Measurements from ENCODE around the gene PROSER3. TPM values are rescaled to one million over a fixed set of nuclear protein-coding genes. Genes with fewer than 3 reads are reported as not detected.

Gene PROSER3
- polyA plus RNA-seq, 3 donors: 1.8 to 14.7 (median 2.9) TPM

GRCh38 chr19:35742121-35742724 lies 15.8 kb upstream of the PROSER3 start, which contains the start of gene IGFLR1:
TSS of gene IGFLR1 (minus strand) at chr19:35742452. CDS start at chr19:35741180, 1,272 bp downstream.
- 1% methylated on average over 7 of the region's 9 CpGs for WGBS (ENCODE audit: insufficient coverage)
- intact Hi-C loops (cut with micrococcal nuclease): loop anchor here (5.0 to 10.0 kb wide), 8 partner anchors 35 to 1593 kb away; partner anchors contain the start of genes ARHGAP33 (in 1 of the 2), CAPNS1 (in 1 of the 2), COX6B1 (in 1 of the 2) and ETV2 (in 1 of the 2)
- Histone ChIP-seq H3K4me1 (ENCODE audit: control insufficient read depth in 1 of 2, insufficient read depth in 2 of 2, low read length in 2 of 2) (peaks cover 54 to 68% of the 10 kb centered on the region in 2 donors), H2AFZ (ENCODE audit: insufficient read depth, low read depth, low read length, poor library complexity, severe bottlenecking) (peak within 1 kb of the TSS; percentile 79), H4K20me1 (ENCODE audit: insufficient read depth, low read length) (peaks cover 31% of the 10 kb centered on the region), H3K9ac (ENCODE audit: insufficient read depth, low read length, poor library complexity, severe bottlenecking) (peak within 1 kb of the TSS; percentile 60), H3K4me3 (replicated peaks in 1 of 3; ENCODE audit: low read depth in 2 of 3, low read length in 3 of 3) (peak within 1 kb of the TSS; percentile 62 to 100 (median 89)), H3K27ac (ENCODE audit: low read depth in 1 of 2, low read length in 2 of 2) (peak within 1 kb of the TSS; percentile 84 to 90), H3K36me3 (replicated peaks in 1 of 2; ENCODE audit: control insufficient read depth in 1 of 2, insufficient read depth in 2 of 2, low read length in 2 of 2) (peaks cover 22 to 24% of the 10 kb centered on the region in 2 donors), H3K9me3 (replicated peaks in 1 of 2; ENCODE audit: control insufficient read depth in 1 of 2, insufficient read depth in 1 of 2, low read length in 2 of 2) (no peaks in the 10 kb centered on the region), H3K27me3 (ENCODE audit: control insufficient read depth in 2 of 2, insufficient read depth in 2 of 2, low read length in 2 of 2) (no peaks in the 10 kb centered on the region), H3K79me2 (ENCODE audit: insufficient read depth, low read length) (peaks cover 52% of the 10 kb centered on the region), H3K4me2 (replicated peaks; ENCODE audit: extremely low read depth, low read length, poor library complexity, severe bottlenecking) (peak within 1 kb of the TSS; percentile 100)
- peak; percentile 77 to 88 (median 78) for DNase-seq
- no peaks in the 10 kb centered on the region for H3K27me3 Mint-ChIP-seq (ENCODE audit: low read depth in 3 of 3)
- H3K4me1 Mint-ChIP-seq: peaks cover 50% of the 10 kb centered on the region
- peak within 1 kb of the TSS; percentile 96 to 98 (median 97) for H3K27ac Mint-ChIP-seq
- TF ChIP-seq CTCF (IDR thresholded peaks at IDR 0.05): no peak
- peak within 1 kb of the TSS; percentile 90 to 96 for H3K4me3 Mint-ChIP-seq
- H3K9me3 Mint-ChIP-seq: no peaks in the 10 kb centered on the region
- H3K36me3 Mint-ChIP-seq: peaks cover 21 to 33% of the 10 kb centered on the region in 2 donors

DNA sequence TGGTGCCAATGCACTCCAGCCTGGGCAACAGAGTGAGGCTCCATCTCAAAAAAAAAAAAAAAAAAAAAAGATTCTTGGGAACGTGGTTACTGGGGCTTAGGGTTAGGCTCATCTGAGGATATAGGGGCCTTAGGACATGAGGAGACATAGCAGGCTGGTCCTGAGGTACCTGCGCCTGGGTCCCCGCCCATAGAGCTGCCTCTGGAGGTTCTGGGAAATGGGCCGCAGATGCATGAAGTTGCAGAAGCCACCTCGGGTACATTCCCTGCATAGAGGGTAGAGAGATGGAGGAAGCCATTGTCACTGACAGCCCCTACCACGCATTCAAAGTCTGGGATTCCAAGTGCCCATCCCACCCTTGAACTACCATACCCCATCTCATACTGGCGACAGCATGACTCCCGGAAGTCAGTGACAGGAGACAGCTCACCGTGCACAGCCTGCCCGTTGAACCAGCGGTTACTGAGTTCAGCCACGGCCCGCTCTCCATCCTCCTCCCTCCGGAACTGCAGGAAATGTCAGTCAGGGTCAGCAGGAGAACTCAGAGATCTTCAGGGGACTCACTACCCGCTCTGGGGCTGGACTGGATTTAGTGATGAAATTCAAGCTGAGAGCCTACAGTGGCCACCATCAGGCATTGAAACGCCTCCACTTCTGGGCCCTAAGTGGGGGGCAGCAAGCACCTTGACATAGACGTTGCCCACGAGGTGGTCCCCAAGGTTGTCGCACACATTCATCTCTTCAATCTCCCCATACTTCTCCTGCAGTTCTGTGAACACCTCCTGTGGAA lies 14.1 kb upstream of the PROSER3 start:
- peaks cover 53% of the 10 kb centered on the region for H3K4me1 Mint-ChIP-seq
- H3K4me2 ChIP-seq (replicated peaks; ENCODE audit: extremely low read depth, low read length, poor library complexity, severe bottlenecking): peak overlapping the region; percentile 96
- TF ChIP-seq CTCF (IDR thresholded peaks at IDR 0.05): no peak
- peaks cover 11 to 21% of the 10 kb centered on the region in 2 donors for H3K36me3 Mint-ChIP-seq
- H4K20me1 ChIP-seq (ENCODE audit: insufficient read depth, low read length): peaks cover 15% of the 10 kb centered on the region
- H3K4me3 ChIP-seq (replicated peaks in 1 of 3; ENCODE audit: low read depth in 2 of 3, low read length in 3 of 3): peak overlapping the region in 2 of 3 experiments; percentile 77 to 92
- H3K27me3 ChIP-seq (ENCODE audit: control insufficient read depth in 2 of 2, insufficient read depth in 2 of 2, low read length in 2 of 2): no peaks in the 10 kb centered on the region
- no peak overlapping the region for H2AFZ ChIP-seq (ENCODE audit: insufficient read depth, low read depth, low read length, poor library complexity, severe bottlenecking)
- no peaks in the 10 kb centered on the region for H3K9me3 ChIP-seq (replicated peaks in 1 of 2; ENCODE audit: control insufficient read depth in 1 of 2, insufficient read depth in 1 of 2, low read length in 2 of 2)
- H3K27ac ChIP-seq (ENCODE audit: low read depth in 1 of 2, low read length in 2 of 2): peak overlapping the region; percentile 97 to 98
- no peaks in the 10 kb centered on the region for H3K27me3 Mint-ChIP-seq (ENCODE audit: low read depth in 3 of 3)
- H3K79me2 ChIP-seq (ENCODE audit: insufficient read depth, low read length): peaks cover 59% of the 10 kb centered on the region
- peaks cover 63 to 80% of the 10 kb centered on the region in 2 donors for H3K4me1 ChIP-seq (ENCODE audit: control insufficient read depth in 1 of 2, insufficient read depth in 2 of 2, low read length in 2 of 2)
- intact Hi-C loops (cut with micrococcal nuclease): loop anchor here (2.0 to 10.0 kb wide), 9 partner anchors 33 to 1591 kb away; partner anchors contain the start of genes ARHGAP33 (in 1 of the 2), CAPNS1 (in 1 of the 2), COX6B1 (in 1 of the 2) and ETV2 (in 1 of the 2)
- peak overlapping the region; percentile 98 to 100 (median 100) for H3K27ac Mint-ChIP-seq
- no peak for DNase-seq
- no peak overlapping the region for H3K9ac ChIP-seq (ENCODE audit: insufficient read depth, low read length, poor library complexity, severe bottlenecking)
- H3K36me3 ChIP-seq (replicated peaks in 1 of 2; ENCODE audit: control insufficient read depth in 1 of 2, insufficient read depth in 2 of 2, low read length in 2 of 2): peaks cover 6 to 8% of the 10 kb centered on the region in 2 donors
- WGBS (ENCODE audit: insufficient coverage): 96% methylated on average over 12 of the region's 19 CpGs
- no peaks in the 10 kb centered on the region for H3K9me3 Mint-ChIP-seq
- H3K4me3 Mint-ChIP-seq: peak overlapping the region; percentile 50 to 99

Data from CD14-positive monocyte (primary cell).